ENCODE results near the gene HACD2. TPM values are rescaled to one million over a fixed set of nuclear protein-coding genes. Genes with fewer than 3 reads are reported as not detected.

HACD2 gene
- total RNA-seq, 1 experiment from 2014 or later, result 43.0 TPM

- H3K9me3 ChIP-seq (ENCODE audit: control insufficient read depth in 1 of 2, insufficient read depth in 1 of 2, low read depth in 1 of 2, low read length in 2 of 2), result no peaks in the 10 kb centered on the region
- no TSS peak for BruUV-seq (replicated peaks)
- RAD21 ChIA-PET (ENCODE audit: low non-redundant PET in 1 of 2, low total read pairs in 2 of 2, uncharacterized antibody in 2 of 2, unreplicated experiment in 2 of 2), result no interaction called here
- no peak overlapping the region for H3K27ac ChIP-seq (ENCODE audit: low read depth, low read length)
- H4K20me1 ChIP-seq (ENCODE audit: insufficient read depth), result no peaks in the 10 kb centered on the region; the same call in 1 of the 2 replicates
- ATAC-seq (no peak), DNase-seq (ENCODE audit: low read depth, low spot score) (no peak)
- H3K4me3 ChIP-seq (replicated peaks in 1 of 2; ENCODE audit: low read depth in 1 of 2, low read length in 2 of 2), result no peak overlapping the region
- no peaks in the 10 kb centered on the region for H3K4me1 ChIP-seq (ENCODE audit: control insufficient read depth in 1 of 2, insufficient read depth in 2 of 2, low read length in 2 of 2)
- H3K36me3 ChIP-seq (ENCODE audit: control insufficient read depth in 1 of 2, insufficient read depth in 2 of 2, low read length in 2 of 2), result no peaks in the 10 kb centered on the region; a peak in 1 of 4 replicates
- H3K9ac ChIP-seq (ENCODE audit: low read length), result no peak overlapping the region
- no peaks in the 10 kb centered on the region for H3K9me2 ChIP-seq (ENCODE audit: insufficient read depth)
- CTCF ChIA-PET, result interaction anchor here (0.9 to 2.2 kb wide), 3 partner anchors 57 to 114 kb away, joined by 3 to 9 read pairs (median 3); no protein-coding TSS in a partner anchor
- POLR2A ChIA-PET, result no interaction called here
- no peak overlapping the region for H2AFZ ChIP-seq (ENCODE audit: low read depth, low read length, poor library complexity, severe bottlenecking)
- H3K27me3 ChIP-seq (ENCODE audit: insufficient read depth, low read length), result no peaks in the 10 kb centered on the region
- TF ChIP-seq EGR1 (IDR thresholded peaks at IDR 0.05; ENCODE audit: low read depth), result no peak
- no peak for TF ChIP-seq CBX3 (IDR thresholded peaks at IDR 0.05; ENCODE audit: low read depth)
- no peak for TF ChIP-seq SP1 (IDR thresholded peaks at IDR 0.05; ENCODE audit: low read depth)
- no peak for TF ChIP-seq EZH2phosphoT487 (IDR thresholded peaks at IDR 0.05; ENCODE audit: borderline replicate concordance)
- TF ChIP-seq TCF7L2 (IDR thresholded peaks at IDR 0.05; ENCODE audit: borderline replicate concordance, extremely low read depth, insufficient read depth, insufficient read length), result no peak
- no peak for TF ChIP-seq MAX (IDR thresholded peaks at IDR 0.05)
- TF ChIP-seq YY1 (IDR thresholded peaks at IDR 0.05; ENCODE audit: extremely low read depth, insufficient replicate concordance, low read depth, low read length), result no peak
- TF ChIP-seq SRF (IDR thresholded peaks at IDR 0.05; ENCODE audit: low read depth), result no peak
- TF ChIP-seq EZH2 (IDR thresholded peaks at IDR 0.05), result no peak
- TF ChIP-seq REST (IDR thresholded peaks at IDR 0.05; ENCODE audit: low read depth), result no peak
- no peak for TF ChIP-seq CTCF (IDR thresholded peaks at IDR 0.05 in 2 of 3, conservative IDR thresholded peaks at IDR 0.05 in 1 of 3; ENCODE audit: borderline replicate concordance in 1 of 3, insufficient read depth in 1 of 3, low read depth in 2 of 3, low read length in 2 of 3)
- peaks cover 24% of the 10 kb centered on the region for H3K79me2 ChIP-seq (ENCODE audit: insufficient read depth, low read length)
- intact Hi-C loops (cut with micrococcal nuclease), result no loop called here
- H3K4me2 ChIP-seq (ENCODE audit: low read length), result no peak overlapping the region
Measured at GRCh38 chr3:123561188-123561587, 23.7 kb downstream of the HACD2 start.

Data from HCT116 (cell line).